ENCODE results near the gene UNC119. TPM values are rescaled to one million over a fixed set of nuclear protein-coding genes. Genes with fewer than 3 reads are reported as not detected.
A peak's percentile ranks its signal among the peaks of the same experiment; 100 is the strongest.

UNC119 gene
- total and polyA plus RNA-seq, 2 experiments from 2014 or later, result 39.0 to 78.4 TPM

DNA sequence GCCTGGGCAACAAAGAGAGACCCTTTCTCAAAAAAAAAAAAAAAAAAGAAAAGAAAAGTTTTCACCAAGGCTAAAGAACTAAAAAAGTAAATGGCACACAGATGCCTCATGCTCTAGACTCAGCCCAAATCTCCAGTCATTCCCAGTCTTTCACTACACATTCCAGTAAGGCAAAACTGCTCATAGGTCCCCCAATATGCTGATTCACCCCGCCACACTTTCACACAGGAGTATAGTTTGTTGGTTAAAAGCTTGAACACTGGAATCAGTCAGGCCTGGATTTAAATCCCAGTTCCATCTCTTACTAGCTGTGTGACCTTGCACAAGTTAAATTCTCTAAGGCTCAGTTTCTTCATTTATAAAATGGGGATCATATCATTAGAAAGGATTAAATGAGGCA lies 17.0 kb upstream of the UNC119 start:
- H3K27me3 Mint-ChIP-seq (ENCODE audit: insufficient read depth, low read depth, poor library complexity), result peaks cover 10% of the 10 kb centered on the region
- no peak for DNase-seq (ENCODE audit: low spot score)
- H3K4me3 Mint-ChIP-seq, result no peak overlapping the region
- H3K9me3 Mint-ChIP-seq, result no peaks in the 10 kb centered on the region
- peak overlapping the region; percentile 95 for H3K4me3 ChIP-seq
- no peak overlapping the region for H2AFZ ChIP-seq
- H3K27me3 ChIP-seq (ENCODE audit: insufficient read depth), result peaks cover 4% of the 10 kb centered on the region; the same call in 1 of the 2 replicates
- H4K20me1 ChIP-seq (replicated peaks; ENCODE audit: insufficient read depth), result peaks cover 8% of the 10 kb centered on the region
- peaks cover 43% of the 10 kb centered on the region for H3K79me2 ChIP-seq (replicated peaks; ENCODE audit: insufficient read depth)
- H3K36me3 ChIP-seq (ENCODE audit: insufficient read depth), result no peaks in the 10 kb centered on the region; the same call in 1 of the 2 replicates
- no peak for ATAC-seq
- peaks cover 4% of the 10 kb centered on the region; the same call in 1 of the 2 replicates for H3F3A ChIP-seq (replicated peaks; ENCODE audit: low read depth)
- H3K36me3 Mint-ChIP-seq (ENCODE audit: low read depth), result peaks cover 8% of the 10 kb centered on the region; the same call in 1 of the 3 replicates
- peak overlapping the region; percentile 97 for H3K4me2 ChIP-seq
- no peak overlapping the region for H3K27ac ChIP-seq (ENCODE audit: low read depth)
- TF ChIP-seq ZNF331 (CRISPR knock-in tag; IDR thresholded peaks at IDR 0.05; ENCODE audit: low read depth), result no peak
- H3K4me1 Mint-ChIP-seq, result peaks cover 20% of the 10 kb centered on the region
- H3K9me2 ChIP-seq (ENCODE audit: insufficient read depth), result no peaks in the 10 kb centered on the region
- peaks cover 18% of the 10 kb centered on the region for H3K4me1 ChIP-seq (ENCODE audit: insufficient read depth)
- no peak overlapping the region for H3K27ac Mint-ChIP-seq

GRCh38 chr17:28567604-28568003 lies 15.2 kb upstream of the UNC119 start:
- Mint-ChIP-seq H3K27ac (no peak overlapping the region), H3K4me3 (no peak overlapping the region), H3K4me1 (peaks cover 20% of the 10 kb centered on the region), H3K27me3 (ENCODE audit: insufficient read depth, low read depth, poor library complexity) (peaks cover 10% of the 10 kb centered on the region), H3K9me3 (no peaks in the 10 kb centered on the region), H3K36me3 (ENCODE audit: low read depth) (peaks cover 18% of the 10 kb centered on the region; the same call in 2 of the 3 replicates)
- peaks cover 18% of the 10 kb centered on the region for H3K4me1 ChIP-seq (ENCODE audit: insufficient read depth)
- H3K36me3 ChIP-seq (ENCODE audit: insufficient read depth), result no peaks in the 10 kb centered on the region; the same call in 1 of the 2 replicates
- H2AFZ ChIP-seq, result no peak overlapping the region
- H3K9me2 ChIP-seq (ENCODE audit: insufficient read depth), result no peaks in the 10 kb centered on the region
- ATAC-seq (no peak), DNase-seq (ENCODE audit: low spot score) (no peak)
- peaks cover 45% of the 10 kb centered on the region for H3K79me2 ChIP-seq (replicated peaks; ENCODE audit: insufficient read depth)
- H4K20me1 ChIP-seq (replicated peaks; ENCODE audit: insufficient read depth), result peaks cover 9% of the 10 kb centered on the region
- no peak overlapping the region for H3K4me3 ChIP-seq
- peaks cover 4% of the 10 kb centered on the region; the same call in 1 of the 2 replicates for H3K27me3 ChIP-seq (ENCODE audit: insufficient read depth)
- H3K4me2 ChIP-seq, result no peak overlapping the region
- H3F3A ChIP-seq (replicated peaks; ENCODE audit: low read depth), result peaks cover 4% of the 10 kb centered on the region; the same call in 1 of the 2 replicates
- H3K27ac ChIP-seq (ENCODE audit: low read depth), result no peak overlapping the region
- TF ChIP-seq REST (IDR thresholded peaks at IDR 0.05; ENCODE audit: unreplicated experiment), result no peak
- no peak for TF ChIP-seq POLR2AphosphoS5 (IDR thresholded peaks at IDR 0.05; ENCODE audit: low read depth)
- no peak for TF ChIP-seq STAT1 (IDR thresholded peaks at IDR 0.05; ENCODE audit: unreplicated experiment)
- TF ChIP-seq CREB1 (CRISPR knock-in tag; IDR thresholded peaks at IDR 0.05; ENCODE audit: low read depth), result no peak
- no peak for TF ChIP-seq EZH2phosphoT487 (IDR thresholded peaks at IDR 0.05; ENCODE audit: unreplicated experiment)
- no peak for TF ChIP-seq EZH2 (IDR thresholded peaks at IDR 0.05; ENCODE audit: low read depth, unreplicated experiment)
- no peak for TF ChIP-seq ZNF462 (CRISPR knock-in tag; IDR thresholded peaks at IDR 0.05)
- no peak for TF ChIP-seq JUNB (IDR thresholded peaks at IDR 0.05; ENCODE audit: unreplicated experiment)
- no peak for TF ChIP-seq ZNF114 (CRISPR knock-in tag; IDR thresholded peaks at IDR 0.05)
- no peak for TF ChIP-seq ZNF331 (CRISPR knock-in tag; IDR thresholded peaks at IDR 0.05; ENCODE audit: low read depth)
- no peak for TF ChIP-seq NANOG (IDR thresholded peaks at IDR 0.05; ENCODE audit: borderline replicate concordance)

Measured in GM23338 (cell line).